ENCODE results near the gene GOPC.

DNA sequence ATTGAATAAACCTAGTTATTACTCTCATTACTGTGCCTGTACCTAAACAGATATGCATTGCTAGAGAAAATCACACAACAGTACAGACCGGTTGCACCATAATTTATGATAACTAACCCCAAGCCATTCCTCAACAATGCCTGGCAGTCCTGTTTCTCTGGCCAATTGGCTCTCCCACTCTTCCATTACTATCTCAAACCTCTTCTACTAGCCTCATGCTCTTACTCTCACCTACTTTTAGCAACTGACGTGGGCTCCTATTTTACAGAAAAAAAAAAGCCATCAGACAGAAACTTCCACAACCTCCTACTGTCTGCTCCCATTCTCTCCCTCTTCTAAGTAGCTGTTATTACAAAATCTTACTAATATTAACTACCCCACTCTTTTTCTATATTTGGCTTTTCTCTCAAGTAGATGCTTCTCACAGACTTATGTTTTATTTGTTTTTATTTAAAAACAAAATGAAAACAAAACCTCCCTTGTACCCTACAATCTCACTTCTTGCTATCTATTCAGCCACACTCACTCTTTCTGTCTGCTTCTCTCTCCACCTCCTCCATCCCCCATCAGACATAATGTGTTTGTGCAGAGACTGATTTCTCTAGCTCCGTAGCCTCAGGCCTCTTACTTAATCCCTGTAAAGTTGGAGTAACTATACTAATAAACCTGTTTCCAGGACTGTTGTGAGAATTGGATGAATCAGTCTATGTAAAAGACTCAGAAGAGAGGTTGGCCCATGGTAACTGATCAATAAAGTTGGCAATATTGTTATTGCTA, 9.1 kb downstream of the GOPC start:
- no peak for TF ChIP-seq CTCF (IDR thresholded peaks at IDR 0.05)
- no peak for TF ChIP-seq POLR2A (IDR thresholded peaks at IDR 0.05)
